Right lobe of liver (tissue), 6 donors: Measurements from ENCODE around the gene SNTA1. TPM values are rescaled to one million over a fixed set of nuclear protein-coding genes. Genes with fewer than 3 reads are reported as not detected.
A peak's percentile ranks its signal among the peaks of the same experiment; 100 is the strongest.

ENCODE experiments used
- ATAC-seq, 4 donors: fragments of 200-7000 bp; cut with Tn5 transposase; one replicate each; pipeline ENCODE4 v1.9.1; 2020; ENCODE audit warnings: mild to moderate bottlenecking in 4 of 4, moderate library complexity in 4 of 4
- DNase-seq, 3 donors: peaks; one replicate each; pipeline ENCODE4 v3.0.0-alpha.2; 2020
- H3K27ac ChIP-seq, 3 donors: fragments of 200-600 bp; one replicate each; pipeline ENCODE4 v1.8.0; 2022
- H3K27me3 ChIP-seq, 2 donors: fragments of 200-600 bp; one replicate each; pipeline ENCODE4 v1.8.0; 2022
- H3K36me3 ChIP-seq, 4 donors: fragments of 200-600 bp; sonication (generic) in 1 of 4; one replicate each; pipeline versions ENCODE4 v1.5.1 to v1.8.0; 2017 to 2022; ENCODE audit warnings: control low read depth in 1 of 4
- H3K4me1 ChIP-seq, 4 donors: fragments of 200-600 bp; sonication (generic) in 1 of 4; one replicate each; pipeline versions ENCODE4 v1.5.1 to v1.8.0; 2017 to 2022; ENCODE audit warnings: control low read depth in 1 of 4
- H3K4me3 ChIP-seq, 3 donors: fragments of 200-600 bp; one replicate each; pipeline ENCODE4 v1.8.0; 2022
- H3K9me3 ChIP-seq, 4 donors: fragments of 200-600 bp; sonication (generic) in 1 of 4; one replicate each; pipeline versions ENCODE4 v1.5.1 to v1.8.0; 2017 to 2022; ENCODE audit warnings: control low read depth in 1 of 4
- POLR2A ChIP-seq: fragments of 450-650 bp; IDR thresholded peaks from one replicate; pipeline ENCODE4 v1.6.1; 2017; ENCODE audit warnings: antibody characterized with exemption, mild to moderate bottlenecking
- WGBS: methylation state at CpG from one replicate; pipeline ENCODE4 v1.1.6; 2018; ENCODE audit warnings: low coverage, low lambda C conversion rate; ENCODE audit not compliant: insufficient coverage; ENCODE audit errors: missing lambda C conversion rate; 5-methylcytosine and 5-hydroxymethylcytosine counted together
- intact Hi-C, 2 donors: fragments of 100-400 bp; cut with DNase I; formaldehyde crosslinking; loops; one replicate each; pipeline versions ENCODE4 v1.11.2 to v1.14.1; 2022
- total RNA-seq, 6 experiments: library from RNA; depleted of rRNA in 2 of 6; stranded (reverse); fragments of >200 nt in 2 of 6; fragmentation: NEBNext Ultra II Directional in 3 of 6; extraction: Animal tissue kit (Norgen Biotek cat#: 25700) in 3 of 6; gene quantifications; one replicate each; pipeline versions ENCODE4 v1.1.0 to v1.2.4, GENCODE V29; 2016 to 2023
- TF ChIP-seq, protein P1 (sequence below), 4 donors: fragments of 200-600 bp in 3 of 4; fragments of 450-650 bp in 1 of 4; IDR thresholded peaks; one replicate each; pipeline versions ENCODE4 v1.5.1 to v1.8.0; 2016 to 2022; ENCODE audit warnings: antibody characterized with exemption in 4 of 4, mild to moderate bottlenecking in 2 of 4
- donor health status: DM: no; HTN: yes; CAD: no.
- donor health status: DM: no; HTN: no; CAD: no.
- donor health status: DM: no; HTN: no; CAD: no.
- donor health status: DM: no; HTN: yes; CAD: no.
- donor health status: DM: no; HTN: yes; CAD: no.

Gene SNTA1
- total RNA-seq, 6 experiments from 2014 or later: 6.5 to 13.3 (median 8.1) TPM

- no peak overlapping the region for H3K27ac ChIP-seq
- intact Hi-C loops: no loop called here
- WGBS: 72% methylated on average over 3 of the region's 7 CpGs
- DNase-seq: peak in 1 of 3 donors; percentile 14
- no peaks in the 10 kb centered on the region for H3K9me3 ChIP-seq
- no peak for ATAC-seq
- H3K36me3 ChIP-seq: no peaks in the 10 kb centered on the region
- H3K27me3 ChIP-seq: no peaks in the 10 kb centered on the region
- TF ChIP-seq POLR2A: no peak
- TF ChIP-seq, protein P1, sequence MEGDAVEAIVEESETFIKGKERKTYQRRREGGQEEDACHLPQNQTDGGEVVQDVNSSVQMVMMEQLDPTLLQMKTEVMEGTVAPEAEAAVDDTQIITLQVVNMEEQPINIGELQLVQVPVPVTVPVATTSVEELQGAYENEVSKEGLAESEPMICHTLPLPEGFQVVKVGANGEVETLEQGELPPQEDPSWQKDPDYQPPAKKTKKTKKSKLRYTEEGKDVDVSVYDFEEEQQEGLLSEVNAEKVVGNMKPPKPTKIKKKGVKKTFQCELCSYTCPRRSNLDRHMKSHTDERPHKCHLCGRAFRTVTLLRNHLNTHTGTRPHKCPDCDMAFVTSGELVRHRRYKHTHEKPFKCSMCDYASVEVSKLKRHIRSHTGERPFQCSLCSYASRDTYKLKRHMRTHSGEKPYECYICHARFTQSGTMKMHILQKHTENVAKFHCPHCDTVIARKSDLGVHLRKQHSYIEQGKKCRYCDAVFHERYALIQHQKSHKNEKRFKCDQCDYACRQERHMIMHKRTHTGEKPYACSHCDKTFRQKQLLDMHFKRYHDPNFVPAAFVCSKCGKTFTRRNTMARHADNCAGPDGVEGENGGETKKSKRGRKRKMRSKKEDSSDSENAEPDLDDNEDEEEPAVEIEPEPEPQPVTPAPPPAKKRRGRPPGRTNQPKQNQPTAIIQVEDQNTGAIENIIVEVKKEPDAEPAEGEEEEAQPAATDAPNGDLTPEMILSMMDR (IDR thresholded peaks at IDR 0.05): no peak
- H3K4me1 ChIP-seq: peaks cover 0 to 5% (median 0%) of the 10 kb centered on the region in 4 donors
- no peak overlapping the region for H3K4me3 ChIP-seq
These were observed 34.0 kb upstream of the SNTA1 start for GRCh38 chr20:33477386-33478234.

- Histone ChIP-seq H3K4me1 (peaks cover 0 to 7% (median 0%) of the 10 kb centered on the region in 4 donors), H3K36me3 (no peaks in the 10 kb centered on the region), H3K27ac (no peak overlapping the region), H3K9me3 (no peaks in the 10 kb centered on the region), H3K27me3 (no peaks in the 10 kb centered on the region), H3K4me3 (no peak overlapping the region)
- 63% methylated on average over 7 of the region's 14 CpGs for whole genome bisulfite sequencing
- ATAC-seq: no peak
- DNase-seq: no peak
- TF ChIP-seq, protein P1 (IDR thresholded peaks at IDR 0.05): no peak
- TF ChIP-seq POLR2A: no peak
- intact Hi-C loops: no loop called here
These were observed 32.0 kb upstream of the SNTA1 start for GRCh38 chr20:33475381-33476152.

- Histone ChIP-seq H3K4me1 (peaks cover 0 to 7% (median 0%) of the 10 kb centered on the region in 4 donors), H3K9me3 (no peaks in the 10 kb centered on the region), H3K27me3 (no peaks in the 10 kb centered on the region), H3K36me3 (no peaks in the 10 kb centered on the region), H3K27ac (no peak overlapping the region), H3K4me3 (no peak overlapping the region)
- no peak for ATAC-seq
- TF ChIP-seq POLR2A: no peak
- TF ChIP-seq, protein P1 (IDR thresholded peaks at IDR 0.05): no peak
- WGBS: 85% methylated on average over 11 of the region's 11 CpGs
- DNase-seq: no peak
- intact Hi-C loops: no loop called here
These were observed 31.4 kb upstream of the SNTA1 start for GRCh38 chr20:33474963-33475362.

DNA sequence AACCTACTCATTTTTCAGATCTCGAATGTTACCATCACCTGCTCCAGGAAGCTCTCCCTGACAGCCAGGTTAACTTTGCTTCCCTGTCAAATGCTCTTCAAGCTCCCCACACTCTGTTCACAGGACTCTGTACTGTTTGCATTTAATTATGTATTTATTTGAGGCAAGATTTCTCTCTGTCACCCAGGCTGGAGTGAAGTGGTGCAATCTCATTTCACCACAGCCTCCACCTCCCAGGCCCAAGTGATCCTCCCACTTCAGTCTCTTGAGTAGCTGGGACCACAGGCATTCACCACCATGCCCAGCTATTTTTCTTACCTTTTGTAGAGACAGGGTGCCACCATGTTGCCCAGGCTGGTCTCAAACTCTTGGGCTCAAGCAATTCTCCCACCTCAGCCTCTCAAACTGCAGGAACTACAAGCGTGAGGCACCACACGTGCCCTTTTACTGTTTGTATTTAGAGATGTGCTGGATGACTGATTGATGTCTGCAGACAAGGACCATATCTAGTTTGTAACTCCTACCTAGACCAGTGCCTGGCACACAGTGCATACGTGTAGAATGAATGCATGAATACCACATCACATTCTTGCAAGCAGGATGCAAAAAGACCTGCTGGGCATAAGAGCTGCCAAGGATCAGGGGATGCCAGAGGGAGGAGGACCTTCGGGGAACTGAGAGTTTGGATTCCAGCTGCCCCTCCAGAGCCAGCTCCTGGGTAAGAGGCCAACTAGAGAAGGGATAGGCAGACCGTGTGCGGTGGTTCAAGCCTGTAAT lies 30.7 kb upstream of the SNTA1 start:
- ATAC-seq: peak in 2 of 4 donors; percentile 18 to 67
- intact Hi-C loops: no loop called here
- Histone ChIP-seq H3K9me3 (no peaks in the 10 kb centered on the region), H3K4me3 (no peak overlapping the region), H3K27ac (no peak overlapping the region), H3K27me3 (no peaks in the 10 kb centered on the region), H3K4me1 (peaks cover 0 to 7% (median 0%) of the 10 kb centered on the region in 4 donors), H3K36me3 (no peaks in the 10 kb centered on the region)
- WGBS: 79% methylated on average over 6 of the region's 7 CpGs
- TF ChIP-seq, protein P1 (IDR thresholded peaks at IDR 0.05): no peak
- no peak for TF ChIP-seq POLR2A
- DNase-seq: no peak
